IMR-90 (cell line): ENCODE results near the gene RAD21L1.

Experiments
- CEBPB ChIP-seq: IDR thresholded peaks from 2 replicates; pipeline ENCODE4 v1.6.1; 2012; ENCODE audit warnings: low read depth, low read length, improper control_type of control experiment
- FOS ChIP-seq: fragments of 150-350 bp; IDR thresholded peaks from 2 replicates; pipeline ENCODE4 v1.6.1; 2016; ENCODE audit warnings: low read depth, low read length
- MAZ ChIP-seq: IDR thresholded peaks from 2 replicates; pipeline ENCODE4 v1.6.1; 2012; ENCODE audit warnings: low read depth, mild to moderate bottlenecking, low read length, improper control_type of control experiment, moderate library complexity, borderline replicate concordance
- POLR2A ChIP-seq: IDR thresholded peaks from 2 replicates; pipeline ENCODE4 v1.6.1; 2012; ENCODE audit warnings: mild to moderate bottlenecking, low read depth, low read length
- RAD21 ChIP-seq: IDR thresholded peaks from 2 replicates; pipeline ENCODE4 v1.6.1; 2012; ENCODE audit warnings: low read length, improper control_type of control experiment
- RFX5 ChIP-seq: IDR thresholded peaks from 2 replicates; pipeline ENCODE4 v1.8.0; 2012; ENCODE audit warnings: low read depth, mild to moderate bottlenecking, low read length, moderate library complexity
- SMC3 ChIP-seq: fragments of 150-350 bp; IDR thresholded peaks from 2 replicates; pipeline ENCODE4 v1.6.1; 2016; ENCODE audit warnings: low read depth, mild to moderate bottlenecking, antibody characterized with exemption, low read length, moderate library complexity
- TF ChIP-seq, protein P1 (sequence below): conservative IDR thresholded peaks from 2 replicates; pipeline ENCODE4 v1.5.1; 2012; ENCODE audit warnings: mild to moderate bottlenecking, low read depth, low read length, improper control_type of control experiment
- TF ChIP-seq, protein P2 (sequence below): fragments of 150-350 bp; IDR thresholded peaks from 2 replicates; pipeline ENCODE4 v1.6.1; 2017; ENCODE audit warnings: mild to moderate bottlenecking, antibody characterized with exemption, low read length, low read depth

GRCh38 chr20:1267161-1267560 lies 41.3 kb downstream of the RAD21L1 start:
- TF ChIP-seq, protein P1, sequence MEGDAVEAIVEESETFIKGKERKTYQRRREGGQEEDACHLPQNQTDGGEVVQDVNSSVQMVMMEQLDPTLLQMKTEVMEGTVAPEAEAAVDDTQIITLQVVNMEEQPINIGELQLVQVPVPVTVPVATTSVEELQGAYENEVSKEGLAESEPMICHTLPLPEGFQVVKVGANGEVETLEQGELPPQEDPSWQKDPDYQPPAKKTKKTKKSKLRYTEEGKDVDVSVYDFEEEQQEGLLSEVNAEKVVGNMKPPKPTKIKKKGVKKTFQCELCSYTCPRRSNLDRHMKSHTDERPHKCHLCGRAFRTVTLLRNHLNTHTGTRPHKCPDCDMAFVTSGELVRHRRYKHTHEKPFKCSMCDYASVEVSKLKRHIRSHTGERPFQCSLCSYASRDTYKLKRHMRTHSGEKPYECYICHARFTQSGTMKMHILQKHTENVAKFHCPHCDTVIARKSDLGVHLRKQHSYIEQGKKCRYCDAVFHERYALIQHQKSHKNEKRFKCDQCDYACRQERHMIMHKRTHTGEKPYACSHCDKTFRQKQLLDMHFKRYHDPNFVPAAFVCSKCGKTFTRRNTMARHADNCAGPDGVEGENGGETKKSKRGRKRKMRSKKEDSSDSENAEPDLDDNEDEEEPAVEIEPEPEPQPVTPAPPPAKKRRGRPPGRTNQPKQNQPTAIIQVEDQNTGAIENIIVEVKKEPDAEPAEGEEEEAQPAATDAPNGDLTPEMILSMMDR = no peak
- TF ChIP-seq CEBPB (no peak), SMC3 (no peak), RFX5 (no peak), POLR2A (no peak), MAZ (no peak), FOS (no peak), RAD21 (no peak)
- TF ChIP-seq, protein P2, sequence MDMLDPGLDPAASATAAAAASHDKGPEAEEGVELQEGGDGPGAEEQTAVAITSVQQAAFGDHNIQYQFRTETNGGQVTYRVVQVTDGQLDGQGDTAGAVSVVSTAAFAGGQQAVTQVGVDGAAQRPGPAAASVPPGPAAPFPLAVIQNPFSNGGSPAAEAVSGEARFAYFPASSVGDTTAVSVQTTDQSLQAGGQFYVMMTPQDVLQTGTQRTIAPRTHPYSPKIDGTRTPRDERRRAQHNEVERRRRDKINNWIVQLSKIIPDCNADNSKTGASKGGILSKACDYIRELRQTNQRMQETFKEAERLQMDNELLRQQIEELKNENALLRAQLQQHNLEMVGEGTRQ = no peak
